GM12875 (cell line): Measurements from ENCODE around the gene ARAF.

Experiments
- H3K4me3 ChIP-seq: one replicate; pipeline ENCODE4 v1.5.1; 2011; ENCODE audit warnings: low read depth, low read length, control low read depth
- CTCF ChIP-seq: IDR thresholded peaks from 2 replicates; pipeline ENCODE4 v1.5.1; 2011; ENCODE audit warnings: low read depth, mild to moderate bottlenecking, control low read depth, inconsistent platforms, low read length, moderate library complexity, borderline replicate concordance; ENCODE audit not compliant: insufficient read depth

Gene ARAF

GRCh38 chrX:47566841-47567240 lies 5.8 kb downstream of the ARAF start:
- no peak overlapping the region for H3K4me3 ChIP-seq
- TF ChIP-seq CTCF = no peak

GRCh38 chrX:47568656-47569295 lies 7.8 kb downstream of the ARAF start:
- no peak overlapping the region for H3K4me3 ChIP-seq
- peak; percentile 42; the same call in 1 of the 2 replicates for TF ChIP-seq CTCF

DNA sequence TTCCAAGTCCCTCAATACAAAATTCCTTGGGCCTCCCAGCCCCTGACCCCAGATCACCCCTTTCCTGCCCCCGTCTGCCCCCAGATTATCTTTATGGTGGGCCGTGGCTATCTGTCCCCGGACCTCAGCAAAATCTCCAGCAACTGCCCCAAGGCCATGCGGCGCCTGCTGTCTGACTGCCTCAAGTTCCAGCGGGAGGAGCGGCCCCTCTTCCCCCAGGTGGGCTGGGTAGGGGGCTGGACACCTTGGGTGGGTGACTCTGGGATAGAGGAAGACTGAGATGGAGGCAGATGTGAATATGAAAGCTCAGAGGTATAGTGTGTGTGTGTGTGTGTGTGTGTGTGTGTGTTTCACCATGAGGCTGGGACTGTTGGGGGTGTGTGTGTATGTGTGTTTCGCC lies 9.8 kb downstream of the ARAF start:
- no peak overlapping the region for H3K4me3 ChIP-seq
- no peak for TF ChIP-seq CTCF

DNA sequence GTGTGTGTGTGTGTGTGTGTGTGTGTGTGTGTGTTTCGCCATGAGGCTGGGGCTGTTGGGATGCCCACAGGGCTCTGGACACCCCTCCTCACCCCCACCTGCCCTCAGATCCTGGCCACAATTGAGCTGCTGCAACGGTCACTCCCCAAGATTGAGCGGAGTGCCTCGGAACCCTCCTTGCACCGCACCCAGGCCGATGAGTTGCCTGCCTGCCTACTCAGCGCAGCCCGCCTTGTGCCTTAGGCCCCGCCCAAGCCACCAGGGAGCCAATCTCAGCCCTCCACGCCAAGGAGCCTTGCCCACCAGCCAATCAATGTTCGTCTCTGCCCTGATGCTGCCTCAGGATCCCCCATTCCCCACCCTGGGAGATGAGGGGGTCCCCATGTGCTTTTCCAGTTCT lies 10.2 kb downstream of the ARAF start:
- H3K4me3 ChIP-seq = no peak overlapping the region
- no peak for TF ChIP-seq CTCF

- no peak overlapping the region for H3K4me3 ChIP-seq
- TF ChIP-seq CTCF = no peak
Measured at GRCh38 chrX:47571896-47572295, 10.9 kb downstream of the ARAF start.

GRCh38 chrX:47572773-47573340 lies 11.9 kb downstream of the ARAF start:
- H3K4me3 ChIP-seq = no peak overlapping the region
- TF ChIP-seq CTCF = no peak

DNA sequence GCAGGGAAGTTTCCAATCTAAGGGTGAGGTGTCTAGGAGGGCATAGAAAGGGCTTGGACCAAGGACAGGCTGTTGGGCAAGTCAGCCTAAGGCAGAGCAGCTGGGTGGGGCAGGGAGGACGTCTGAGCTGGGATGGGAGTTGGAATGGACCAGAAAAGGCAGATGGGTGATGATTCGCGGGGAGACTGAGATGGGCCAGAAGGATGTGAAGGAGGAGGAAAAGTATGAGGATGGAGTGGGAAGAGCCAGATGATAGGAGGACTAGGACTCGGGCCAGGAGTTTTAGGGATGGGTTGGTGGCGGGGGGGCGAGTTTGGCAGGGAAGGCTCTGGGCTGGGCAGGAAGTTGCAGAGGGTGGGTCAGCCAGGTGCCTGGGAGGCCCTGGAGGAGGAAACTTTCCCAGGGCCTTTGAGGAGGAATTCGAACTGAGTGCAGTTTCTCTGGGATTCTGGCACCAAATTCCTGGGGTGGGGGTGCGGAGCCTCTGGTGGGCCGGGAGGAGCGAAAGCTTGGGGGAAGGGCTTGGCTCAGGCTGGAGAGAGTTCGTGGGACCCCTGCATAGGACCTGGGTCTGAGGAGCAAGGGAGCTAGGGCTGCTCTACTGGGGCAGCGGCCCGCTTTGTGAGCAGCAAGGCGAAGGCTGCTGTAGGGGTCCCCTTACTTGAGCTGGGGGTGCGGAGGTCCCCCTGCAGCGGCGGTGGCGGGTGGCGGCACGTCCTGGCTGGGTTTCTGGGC lies 12.5 kb downstream of the ARAF start:
- no peak overlapping the region for H3K4me3 ChIP-seq
- TF ChIP-seq CTCF = no peak
